Right cardiac atrium (tissue), 5 donors: ENCODE results near the gene LSM14A. TPM values are rescaled to one million over a fixed set of nuclear protein-coding genes. Genes with fewer than 3 reads are reported as not detected.

Experiments
- ATAC-seq, 2 donors: fragments of 200-7000 bp; cut with Tn5 transposase; one replicate each; pipeline versions ENCODE4 v1.8.0 to v1.9.1; 2020; ENCODE audit warnings: moderate library complexity in 2 of 2, mild to moderate bottlenecking in 1 of 2
- DNase-seq, 3 donors: peaks; one replicate each; pipeline ENCODE4 v3.0.0-alpha.2; 2020
- H3K27ac ChIP-seq: one replicate; pipeline ENCODE4 v1.5.1; 2013; ENCODE audit warnings: mild to moderate bottlenecking, low read length, control low read depth, moderate library complexity
- H3K27me3 ChIP-seq: one replicate; pipeline ENCODE4 v1.6.1; 2013; ENCODE audit not compliant: control insufficient read depth, insufficient read depth
- H3K4me1 ChIP-seq: one replicate; pipeline ENCODE4 v1.6.1; 2013; ENCODE audit warnings: low read length; ENCODE audit not compliant: control insufficient read depth, insufficient read depth
- H3K4me3 ChIP-seq: one replicate; pipeline ENCODE4 v1.5.1; 2013; ENCODE audit warnings: low read length, control low read depth
- H3K9me3 ChIP-seq: one replicate; pipeline ENCODE4 v1.6.1; 2013; ENCODE audit warnings: low read length; ENCODE audit not compliant: control insufficient read depth
- WGBS: extraction: QIAGEN DNeasy Blood & Tissue Kit; methylation state at CpG from one replicate; pipeline ENCODE4 v1.1.7; 2013; 5-methylcytosine and 5-hydroxymethylcytosine counted together
- intact Hi-C, 4 donors: fragments of 100-400 bp; cut with DNase I; formaldehyde crosslinking; loops; one replicate each; pipeline versions ENCODE4 v1.11.0 to v1.14.0; 2022 to 2023
- polyA plus RNA-seq: library from polyadenylated mRNA; stranded (reverse); fragments of 200-250 nt; gene quantifications from one replicate; pipeline ENCODE4 v1.2.3, GENCODE V29; 2013
- total RNA-seq, 4 donors: library from RNA; stranded (reverse); fragmentation: NEBNext Ultra II Directional; extraction: Animal tissue kit (Norgen Biotek cat#: 25700); gene quantifications; one replicate each; pipeline ENCODE4 v1.2.1, GENCODE V29; 2021
- donor health status: healthy with polysubstance abuse.
- donor health status: DM: no; HTN: yes; CAD: no.
- donor health status: DM: no; HTN: no; CAD: no.
- donor health status: DM: no; HTN: yes; CAD: no; lungs with severe emphysema.
- donor health status: DM: yes; HTN: yes; CAD: no.

LSM14A gene
- total and polyA plus RNA-seq, 5 donors: 50.7 to 91.4 (median 78.2) TPM

DNA sequence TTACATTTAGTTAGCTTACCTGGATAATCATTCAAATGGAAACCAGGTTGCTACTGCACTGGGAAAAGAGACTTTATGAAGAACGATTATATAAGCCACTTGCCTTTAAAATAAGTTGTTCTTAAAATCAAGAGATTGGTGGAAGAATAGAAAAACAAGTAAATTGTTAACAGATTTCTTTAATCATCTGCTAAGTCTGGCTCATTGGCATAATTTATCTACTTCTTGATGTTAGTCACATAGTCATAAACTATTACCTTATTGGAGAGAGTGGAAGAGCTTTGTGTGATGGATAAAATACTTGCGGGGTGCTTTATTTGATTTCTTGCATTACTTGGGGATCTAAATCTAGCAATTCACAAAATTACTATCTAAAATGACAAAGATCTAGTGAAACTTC lies 6.8 kb downstream of the LSM14A start:
- Histone ChIP-seq H3K4me3 (no peak overlapping the region), H3K4me1 (peaks cover 17% of the 10 kb centered on the region), H3K27ac (no peak overlapping the region), H3K27me3 (no peaks in the 10 kb centered on the region), H3K9me3 (no peaks in the 10 kb centered on the region)
- ATAC-seq: no peak
- WGBS: 66% methylated on average over 2 of the region's 2 CpGs
- DNase-seq: no peak
- intact Hi-C loops: no loop called here

DNA sequence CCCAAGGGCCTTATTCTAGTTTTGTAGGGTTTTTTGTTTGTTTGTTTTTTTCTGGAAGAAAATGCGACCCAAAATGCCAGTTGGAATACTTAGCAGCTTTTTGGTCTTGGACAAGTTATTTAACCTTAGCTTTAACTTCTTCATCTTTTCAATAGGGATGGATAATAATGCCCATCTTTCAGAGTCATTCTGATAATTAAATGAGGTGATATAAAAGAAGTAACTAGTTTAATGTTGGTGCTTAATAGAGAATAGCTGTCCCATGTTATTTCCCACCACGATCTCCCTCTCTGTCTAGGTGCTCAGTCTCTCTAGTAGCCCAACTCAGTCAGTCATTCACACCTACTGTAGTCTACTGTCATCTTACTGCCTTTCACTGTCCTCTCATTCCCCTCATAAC lies 8.0 kb downstream of the LSM14A start:
- Histone ChIP-seq H3K9me3 (no peaks in the 10 kb centered on the region), H3K4me1 (peaks cover 17% of the 10 kb centered on the region), H3K27me3 (no peaks in the 10 kb centered on the region), H3K27ac (no peak overlapping the region), H3K4me3 (no peak overlapping the region)
- intact Hi-C loops: no loop called here
- ATAC-seq (no peak), DNase-seq (no peak)
- WGBS: 92% methylated on average over 2 of the region's 2 CpGs

DNA sequence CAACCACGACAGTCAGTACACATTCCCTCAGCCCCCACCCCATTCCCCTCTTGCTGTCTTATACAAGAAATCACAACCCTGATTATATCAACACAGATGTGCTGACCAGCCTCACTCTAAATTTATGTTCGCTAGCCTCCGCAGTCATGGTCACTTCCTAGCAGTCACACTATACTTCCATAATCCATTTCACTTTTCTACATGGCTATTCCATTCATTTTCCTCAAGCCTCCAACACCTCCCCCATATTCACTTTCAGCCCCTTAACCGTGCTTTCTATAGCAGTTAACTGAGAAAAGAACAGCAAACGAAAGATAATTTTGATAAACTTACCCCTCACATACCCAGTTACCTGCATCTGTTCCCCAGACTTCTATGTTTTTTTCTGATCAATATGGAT lies 8.4 kb downstream of the LSM14A start:
- H3K4me1 ChIP-seq: peaks cover 17% of the 10 kb centered on the region
- ATAC-seq: no peak
- H3K9me3 ChIP-seq: no peaks in the 10 kb centered on the region
- no peak for DNase-seq
- H3K27me3 ChIP-seq: no peaks in the 10 kb centered on the region
- no peak overlapping the region for H3K4me3 ChIP-seq
- WGBS: 80% methylated on average over 5 of the region's 5 CpGs
- intact Hi-C loops: no loop called here
- H3K27ac ChIP-seq: no peak overlapping the region

DNA sequence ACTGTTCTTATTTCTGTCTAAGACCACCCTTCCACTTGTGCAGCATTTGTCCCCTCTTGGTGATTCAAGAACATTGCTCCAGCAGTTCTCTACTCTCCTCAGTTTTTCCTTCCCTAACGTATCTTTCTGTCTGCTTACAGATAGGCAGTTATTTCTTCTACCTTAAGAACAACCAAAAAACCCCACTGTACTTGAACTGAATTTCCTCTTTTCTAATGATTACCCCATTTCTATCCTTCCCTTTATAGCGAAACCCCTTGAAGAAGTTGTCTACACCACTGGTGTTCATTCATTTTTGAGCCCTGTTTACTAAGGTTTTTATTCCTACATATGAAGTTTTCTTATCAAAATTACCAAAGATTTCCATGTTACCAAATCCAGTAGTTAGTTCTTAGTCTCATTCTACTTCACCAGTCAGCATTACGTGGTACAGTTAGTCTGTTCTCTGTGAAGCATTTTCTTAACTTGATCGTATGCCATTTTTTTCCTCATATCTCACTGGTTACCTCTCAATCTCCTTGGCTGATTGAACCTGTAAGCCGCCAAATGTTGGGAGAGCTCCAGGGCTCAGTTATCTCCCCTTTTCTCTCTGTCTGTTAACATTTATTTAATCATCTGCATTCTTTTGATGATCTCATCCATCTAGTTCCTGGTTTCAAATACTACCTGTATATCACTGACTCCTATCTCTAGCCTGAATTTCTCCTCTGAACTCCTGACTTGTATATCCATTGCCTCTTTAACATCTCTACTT lies 9.0 kb downstream of the LSM14A start:
- H3K27me3 ChIP-seq: no peaks in the 10 kb centered on the region
- no peak overlapping the region for H3K27ac ChIP-seq
- 62% methylated on average over 5 of the region's 5 CpGs for WGBS
- ATAC-seq (no peak), DNase-seq (no peak)
- intact Hi-C loops: no loop called here
- peaks cover 19% of the 10 kb centered on the region for H3K4me1 ChIP-seq
- no peak overlapping the region for H3K4me3 ChIP-seq
- no peaks in the 10 kb centered on the region for H3K9me3 ChIP-seq

DNA sequence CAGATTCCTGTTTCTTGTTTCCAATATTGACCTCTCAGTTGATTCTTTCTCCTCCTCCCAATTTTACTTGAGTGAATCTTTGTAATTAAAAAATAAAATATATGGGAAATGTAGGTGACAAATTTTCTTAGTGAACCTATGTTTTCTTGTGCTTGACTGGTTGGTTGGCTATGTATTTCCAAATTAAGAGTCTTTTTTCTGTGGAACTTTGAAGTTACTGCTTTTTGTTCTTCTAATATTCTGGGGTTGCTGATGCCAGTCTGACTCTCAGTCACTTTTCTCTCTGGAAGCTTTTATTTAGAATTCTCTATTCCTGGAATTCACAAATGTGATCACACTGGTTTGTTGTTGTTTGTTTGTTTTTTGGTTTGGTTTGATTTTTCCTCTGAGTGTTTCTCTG lies 9.8 kb downstream of the LSM14A start:
- no peak for ATAC-seq
- no peak overlapping the region for H3K27ac ChIP-seq
- intact Hi-C loops: no loop called here
- peaks cover 20% of the 10 kb centered on the region for H3K4me1 ChIP-seq
- DNase-seq: no peak
- H3K27me3 ChIP-seq: no peaks in the 10 kb centered on the region
- H3K9me3 ChIP-seq: no peaks in the 10 kb centered on the region
- no peak overlapping the region for H3K4me3 ChIP-seq

DNA sequence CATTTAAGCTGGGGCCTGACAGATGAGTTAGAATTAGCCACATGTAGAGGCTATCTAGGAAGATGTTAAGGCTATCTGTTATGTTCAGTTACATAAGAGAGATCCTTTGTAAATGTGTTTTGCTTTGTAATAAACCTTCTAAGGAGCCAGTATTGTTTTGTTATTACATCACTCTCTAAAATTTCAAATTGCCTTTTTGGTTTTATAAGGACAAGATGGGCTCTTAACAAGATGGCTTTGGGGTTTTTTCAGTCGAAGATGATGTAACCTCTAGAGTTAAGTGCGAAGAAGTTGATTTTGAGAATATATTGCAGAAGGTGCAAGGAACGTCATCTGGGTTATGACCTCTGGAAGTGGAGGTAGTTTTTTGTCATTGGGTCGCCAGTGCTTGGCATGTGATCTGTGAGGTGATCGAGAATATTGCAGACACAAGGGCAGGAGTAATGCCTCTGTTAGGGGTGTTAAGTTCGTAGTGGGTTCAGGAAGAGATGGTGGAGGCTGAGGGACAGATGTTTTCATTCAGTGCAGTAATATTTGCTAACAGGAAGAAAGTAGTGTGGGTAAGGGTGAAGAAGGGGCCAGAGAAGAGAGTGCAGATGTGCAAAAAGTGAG lies 12.7 kb downstream of the LSM14A start:
- no peak overlapping the region for H3K27ac ChIP-seq
- DNase-seq: no peak
- no peak for ATAC-seq
- intact Hi-C loops: no loop called here
- H3K27me3 ChIP-seq: no peaks in the 10 kb centered on the region
- H3K4me3 ChIP-seq: peak overlapping the region; percentile 2
- H3K4me1 ChIP-seq: peaks cover 18% of the 10 kb centered on the region
- WGBS: 38% methylated on average over 6 of the region's 6 CpGs
- H3K9me3 ChIP-seq: no peaks in the 10 kb centered on the region

DNA sequence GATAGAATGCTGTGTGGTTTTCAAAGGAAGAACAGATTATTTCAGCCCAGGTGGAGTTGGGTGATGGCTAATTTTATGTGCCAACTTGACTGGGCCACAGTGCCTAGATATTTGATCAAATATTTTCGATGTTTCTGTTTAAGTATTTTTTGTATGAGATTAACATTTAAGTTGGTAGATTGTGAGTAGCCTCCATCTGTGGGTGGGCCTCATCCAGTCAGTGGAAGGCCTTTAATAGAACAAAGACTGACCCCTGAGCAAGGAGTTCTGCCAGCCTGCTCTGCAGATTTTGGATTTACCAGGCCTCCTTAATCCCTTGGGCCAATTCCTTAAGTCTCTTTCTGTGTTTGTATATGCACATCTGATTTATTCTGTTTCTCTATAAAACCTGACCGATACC lies 13.9 kb downstream of the LSM14A start:
- H3K27me3 ChIP-seq: no peaks in the 10 kb centered on the region
- H3K27ac ChIP-seq: no peak overlapping the region
- intact Hi-C loops: no loop called here
- H3K9me3 ChIP-seq: no peaks in the 10 kb centered on the region
- ATAC-seq (no peak), DNase-seq (no peak)
- 94% methylated on average over 2 of the region's 2 CpGs for WGBS
- H3K4me3 ChIP-seq: no peak overlapping the region
- peaks cover 14% of the 10 kb centered on the region for H3K4me1 ChIP-seq

DNA sequence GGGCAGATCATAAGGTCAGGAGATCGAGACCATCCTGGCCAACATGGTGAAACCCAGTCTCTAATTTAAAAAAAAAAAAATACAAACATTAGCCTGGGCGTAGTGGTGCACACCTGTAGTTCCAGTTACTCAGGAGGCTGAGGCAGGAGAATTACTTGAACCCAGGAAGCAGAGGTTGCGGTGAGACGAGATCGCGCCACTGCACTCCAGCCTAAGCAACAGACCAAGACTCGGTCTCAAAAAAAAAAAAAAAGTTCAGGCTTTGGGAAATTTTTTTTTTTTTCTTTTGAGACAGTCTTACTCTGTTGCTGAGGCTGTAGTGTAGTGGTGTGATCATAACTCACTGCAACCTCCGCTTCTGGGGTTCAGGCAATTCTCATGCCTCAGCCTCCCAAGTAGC lies 14.7 kb downstream of the LSM14A start:
- intact Hi-C loops: no loop called here
- Histone ChIP-seq H3K27me3 (no peaks in the 10 kb centered on the region), H3K27ac (no peak overlapping the region), H3K4me3 (no peak overlapping the region), H3K4me1 (peaks cover 9% of the 10 kb centered on the region), H3K9me3 (no peaks in the 10 kb centered on the region)
- 97% methylated on average over 8 of the region's 8 CpGs for WGBS
- DNase-seq (no peak), ATAC-seq (no peak)

DNA sequence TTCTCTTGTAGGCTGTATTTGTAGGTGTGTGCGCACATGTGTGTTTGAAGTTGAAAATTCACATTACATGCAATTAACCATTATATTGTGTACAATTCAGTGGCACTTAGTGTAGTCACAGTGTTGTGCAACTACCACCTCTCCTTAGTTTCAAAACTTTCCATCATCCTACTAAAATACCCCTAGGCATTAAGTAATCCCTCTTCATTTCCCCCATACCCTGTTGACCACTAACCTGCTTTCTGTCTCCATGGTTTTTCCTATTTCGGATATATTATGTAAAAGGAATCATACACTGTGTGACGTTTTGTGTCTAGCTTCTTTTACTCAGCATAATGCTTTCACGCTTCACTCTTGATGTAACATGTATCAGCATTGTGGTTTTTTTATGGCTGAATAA lies 16.1 kb downstream of the LSM14A start:
- intact Hi-C loops: no loop called here
- Histone ChIP-seq H3K27me3 (no peaks in the 10 kb centered on the region), H3K27ac (no peak overlapping the region), H3K9me3 (no peaks in the 10 kb centered on the region), H3K4me1 (peaks cover 9% of the 10 kb centered on the region), H3K4me3 (no peak overlapping the region)
- DNase-seq (no peak), ATAC-seq (no peak)
- WGBS: 81% methylated on average over 4 of the region's 4 CpGs

DNA sequence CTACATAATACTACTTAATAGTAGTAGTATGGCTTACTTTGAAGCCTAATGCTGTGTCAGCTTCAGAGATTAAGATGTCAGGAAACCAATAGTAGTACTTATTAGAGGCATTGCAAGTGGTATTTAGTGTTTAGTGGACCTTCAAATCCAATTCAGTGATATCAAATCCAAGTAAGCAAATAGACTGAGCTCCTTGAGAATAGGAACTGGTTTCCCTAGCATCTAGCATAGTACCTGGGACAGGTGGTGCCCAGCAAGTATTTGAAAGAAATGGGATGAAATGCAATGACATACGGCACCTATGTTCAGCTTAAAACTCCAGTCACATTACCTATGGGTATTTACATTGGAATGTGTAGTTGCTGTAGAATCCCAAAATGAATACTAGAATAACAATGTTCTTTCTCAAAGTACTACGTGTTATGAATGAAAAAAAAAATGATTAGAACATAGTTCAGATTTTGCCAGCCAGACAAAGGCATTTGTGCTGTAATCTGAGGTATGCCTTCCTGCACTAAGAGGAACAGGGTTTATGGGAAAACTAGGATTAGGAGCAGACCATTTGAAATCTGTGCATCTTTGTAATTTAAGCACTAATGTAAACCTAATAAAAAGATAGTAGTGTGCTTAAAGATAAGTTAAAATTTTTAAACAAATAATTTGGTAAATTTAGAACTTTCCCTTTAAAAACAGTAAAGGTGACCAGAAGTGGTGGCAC lies 17.1 kb downstream of the LSM14A start:
- DNase-seq (no peak), ATAC-seq (no peak)
- H3K27me3 ChIP-seq: no peaks in the 10 kb centered on the region
- WGBS: 55% methylated on average over 2 of the region's 2 CpGs
- peaks cover 9% of the 10 kb centered on the region for H3K4me1 ChIP-seq
- H3K9me3 ChIP-seq: no peaks in the 10 kb centered on the region
- no peak overlapping the region for H3K4me3 ChIP-seq
- H3K27ac ChIP-seq: no peak overlapping the region
- intact Hi-C loops: no loop called here

DNA sequence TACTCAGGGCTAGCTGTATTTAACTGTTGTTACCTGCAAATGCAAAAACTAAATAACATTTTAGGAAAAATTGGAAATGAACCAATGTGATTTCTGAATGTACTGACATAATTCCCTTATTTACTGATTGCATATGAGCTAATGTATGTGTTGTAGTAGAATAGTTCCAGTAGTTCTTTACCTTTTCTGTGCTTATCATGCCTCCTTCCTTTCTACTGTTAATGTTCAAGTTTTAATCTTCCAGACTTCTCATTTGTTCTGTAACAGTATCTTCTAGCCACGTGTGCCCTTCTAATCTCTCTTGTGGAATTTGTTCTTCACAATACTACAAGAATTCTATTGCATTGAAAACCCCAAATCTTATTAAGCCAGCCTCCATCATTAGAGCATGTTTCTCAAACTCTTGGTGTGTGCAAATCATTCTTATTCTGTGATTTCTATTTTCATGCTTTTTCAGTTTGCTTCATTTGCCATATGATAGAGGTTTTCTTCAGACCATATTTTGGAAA lies 17.7 kb downstream of the LSM14A start:
- no peak for ATAC-seq
- Histone ChIP-seq H3K9me3 (no peaks in the 10 kb centered on the region), H3K4me3 (no peak overlapping the region), H3K4me1 (peaks cover 8% of the 10 kb centered on the region), H3K27me3 (no peaks in the 10 kb centered on the region), H3K27ac (no peak overlapping the region)
- intact Hi-C loops: no loop called here
- 8% methylated on average over 1 of the region's 1 CpG for WGBS
- no peak for DNase-seq
